HepG2 (cell line): Measurements from ENCODE around the gene ECT2.

Experiments
- RFXANK ChIP-seq: IDR thresholded peaks from 2 replicates; pipeline ENCODE4 v1.6.1; 2016
- TF ChIP-seq, protein P1 (sequence below): sonication (generic); formaldehyde crosslinking; IDR thresholded peaks from 2 replicates; pipeline ENCODE4 v1.5.0; 2020; ENCODE audit warnings: mild to moderate bottlenecking, missing genetic modification reagents, moderate library complexity
- TF ChIP-seq, protein P2 (sequence below): sonication (generic); formaldehyde crosslinking; IDR thresholded peaks from 2 replicates; pipeline ENCODE4 v1.4.0; 2020; ENCODE audit warnings: mild to moderate bottlenecking, missing genetic modification reagents

DNA sequence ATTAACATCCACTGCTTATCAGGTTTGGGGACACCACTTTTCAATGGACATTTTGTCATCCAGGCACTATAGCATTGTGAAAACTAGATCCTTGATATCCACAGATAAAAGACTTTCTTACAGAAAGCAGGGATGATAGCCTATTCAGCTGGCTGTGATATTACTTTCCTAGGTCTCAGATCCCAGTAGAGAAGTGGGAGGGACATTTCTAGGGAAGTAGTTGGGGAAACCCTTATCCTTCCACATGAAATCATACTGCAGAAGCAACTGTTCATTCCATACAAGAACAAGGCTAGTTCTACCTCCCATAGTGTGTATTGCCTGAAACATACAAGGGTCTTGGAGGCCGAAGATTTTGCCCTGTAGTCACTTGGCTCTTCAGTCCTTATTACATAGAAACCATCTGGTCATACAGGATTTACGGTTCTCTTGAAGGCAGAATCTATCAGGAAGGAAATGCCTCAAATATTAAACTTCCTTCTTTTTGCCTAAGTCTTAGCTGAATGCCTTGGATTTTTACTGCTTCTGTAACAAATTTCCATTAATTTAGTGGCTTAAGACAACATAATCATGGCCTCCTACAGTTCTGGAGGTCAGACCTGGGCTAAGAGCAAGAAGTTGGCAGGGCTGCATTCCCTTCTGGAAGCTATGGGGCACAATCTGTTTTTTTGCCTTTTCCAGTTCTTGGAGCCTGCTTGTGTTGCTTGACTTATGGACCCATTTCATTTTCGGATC lies 119.4 kb downstream of the ECT2 start:
- TF ChIP-seq, protein P1, sequence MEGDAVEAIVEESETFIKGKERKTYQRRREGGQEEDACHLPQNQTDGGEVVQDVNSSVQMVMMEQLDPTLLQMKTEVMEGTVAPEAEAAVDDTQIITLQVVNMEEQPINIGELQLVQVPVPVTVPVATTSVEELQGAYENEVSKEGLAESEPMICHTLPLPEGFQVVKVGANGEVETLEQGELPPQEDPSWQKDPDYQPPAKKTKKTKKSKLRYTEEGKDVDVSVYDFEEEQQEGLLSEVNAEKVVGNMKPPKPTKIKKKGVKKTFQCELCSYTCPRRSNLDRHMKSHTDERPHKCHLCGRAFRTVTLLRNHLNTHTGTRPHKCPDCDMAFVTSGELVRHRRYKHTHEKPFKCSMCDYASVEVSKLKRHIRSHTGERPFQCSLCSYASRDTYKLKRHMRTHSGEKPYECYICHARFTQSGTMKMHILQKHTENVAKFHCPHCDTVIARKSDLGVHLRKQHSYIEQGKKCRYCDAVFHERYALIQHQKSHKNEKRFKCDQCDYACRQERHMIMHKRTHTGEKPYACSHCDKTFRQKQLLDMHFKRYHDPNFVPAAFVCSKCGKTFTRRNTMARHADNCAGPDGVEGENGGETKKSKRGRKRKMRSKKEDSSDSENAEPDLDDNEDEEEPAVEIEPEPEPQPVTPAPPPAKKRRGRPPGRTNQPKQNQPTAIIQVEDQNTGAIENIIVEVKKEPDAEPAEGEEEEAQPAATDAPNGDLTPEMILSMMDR (CRISPR knock-in tag) = no peak
- TF ChIP-seq, protein P2, sequence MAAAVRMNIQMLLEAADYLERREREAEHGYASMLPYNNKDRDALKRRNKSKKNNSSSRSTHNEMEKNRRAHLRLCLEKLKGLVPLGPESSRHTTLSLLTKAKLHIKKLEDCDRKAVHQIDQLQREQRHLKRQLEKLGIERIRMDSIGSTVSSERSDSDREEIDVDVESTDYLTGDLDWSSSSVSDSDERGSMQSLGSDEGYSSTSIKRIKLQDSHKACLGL = no peak
- TF ChIP-seq RFXANK = no peak
